Neural progenitor cell (in vitro differentiated cells): ENCODE data around the gene FHAD1.

Experiments used
- CTCF ChIP-seq: fragments of 200-600 bp; sonication (generic); IDR thresholded peaks from 2 replicates; pipeline ENCODE4 v1.5.1; 2017; ENCODE audit warnings: antibody characterized with exemption, mild to moderate bottlenecking
- EZH2 ChIP-seq: fragments of 200-600 bp; sonication (generic); IDR thresholded peaks from 2 replicates; pipeline ENCODE4 v1.6.1; 2017; ENCODE audit warnings: antibody characterized with exemption, mild to moderate bottlenecking, moderate library complexity

DNA sequence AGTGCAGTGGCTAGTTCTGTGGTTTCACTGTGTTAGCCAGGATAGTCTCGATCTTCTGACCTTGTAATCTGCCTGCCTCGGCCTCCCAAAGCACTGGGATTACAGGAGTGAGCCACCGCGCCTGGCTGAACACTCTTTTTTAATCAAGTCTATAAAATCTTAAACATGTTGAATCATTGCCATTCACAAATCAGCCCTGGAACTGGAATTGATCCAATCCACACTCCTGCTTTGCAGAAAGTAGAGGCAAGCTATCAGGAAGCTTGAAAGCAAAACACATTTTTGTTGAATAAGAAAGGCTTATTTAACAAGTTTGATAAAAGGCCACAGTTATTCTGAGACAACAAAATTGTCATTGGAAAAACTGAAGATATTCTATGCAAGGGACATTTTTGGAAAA is 144.3 kb downstream of the FHAD1 start:
- TF ChIP-seq CTCF (no peak), EZH2 (no peak)
